GM21717 (cell line): ENCODE results near the gene TTLL13.

Source experiments
- ATAC-seq: cut with Tn5 transposase; IDR thresholded peaks from one replicate; pipeline ENCODE4 v1.9.1; 2021; ENCODE audit warnings: mild to moderate bottlenecking, moderate library complexity; ENCODE audit not compliant: unreplicated experiment

TTLL13 gene

DNA sequence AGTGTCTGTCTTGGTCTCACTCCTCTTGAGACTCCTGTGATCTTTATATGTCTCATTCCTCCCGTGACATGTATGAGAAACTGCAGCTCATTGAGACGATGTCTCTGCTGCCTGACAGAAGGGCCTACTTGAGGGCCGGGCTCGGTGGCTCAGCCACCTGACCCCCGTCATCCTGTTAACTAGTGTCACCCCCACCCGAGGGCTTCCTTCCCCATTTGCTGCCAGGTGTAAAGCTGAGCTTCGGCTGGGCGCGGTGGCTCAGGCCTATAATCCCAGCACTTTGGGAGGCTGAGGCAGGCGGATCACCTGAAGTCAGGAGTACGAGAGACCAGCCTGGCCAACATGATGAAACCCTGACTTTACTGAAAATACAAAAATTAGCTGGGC, 35.5 kb upstream of the TTLL13 start:
- ATAC-seq, result no peak

DNA sequence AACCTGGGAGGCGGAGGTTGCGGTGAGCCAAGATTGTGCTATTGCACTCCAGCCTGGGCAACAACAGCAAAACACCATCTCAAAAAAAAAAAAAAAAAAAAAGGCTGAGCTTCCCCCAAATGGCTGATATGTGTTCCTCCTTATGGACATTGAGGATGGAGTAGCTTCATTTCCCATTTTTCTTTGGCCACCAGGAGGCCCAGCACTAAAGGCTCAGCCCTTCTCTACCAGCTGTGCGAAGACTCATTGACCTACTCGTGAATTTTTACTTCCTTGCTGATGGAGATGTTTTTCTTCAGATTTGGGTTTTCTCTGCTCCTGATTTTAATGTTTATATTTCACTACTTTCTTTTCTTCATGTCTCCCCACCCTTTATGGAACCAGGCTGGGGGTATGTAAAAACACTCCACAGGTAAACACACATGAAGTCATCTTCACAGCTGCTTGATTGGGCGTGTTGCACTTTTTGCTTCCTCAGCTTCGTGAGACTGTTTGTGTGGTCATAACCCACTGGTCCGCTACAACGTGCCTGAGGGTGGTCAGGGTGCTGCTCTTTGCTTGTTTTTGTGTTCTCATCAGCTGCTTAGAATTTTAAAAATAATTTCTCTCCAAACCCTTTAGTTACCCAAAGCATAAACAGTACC, 34.7 kb upstream of the TTLL13 start:
- no peak for ATAC-seq

DNA sequence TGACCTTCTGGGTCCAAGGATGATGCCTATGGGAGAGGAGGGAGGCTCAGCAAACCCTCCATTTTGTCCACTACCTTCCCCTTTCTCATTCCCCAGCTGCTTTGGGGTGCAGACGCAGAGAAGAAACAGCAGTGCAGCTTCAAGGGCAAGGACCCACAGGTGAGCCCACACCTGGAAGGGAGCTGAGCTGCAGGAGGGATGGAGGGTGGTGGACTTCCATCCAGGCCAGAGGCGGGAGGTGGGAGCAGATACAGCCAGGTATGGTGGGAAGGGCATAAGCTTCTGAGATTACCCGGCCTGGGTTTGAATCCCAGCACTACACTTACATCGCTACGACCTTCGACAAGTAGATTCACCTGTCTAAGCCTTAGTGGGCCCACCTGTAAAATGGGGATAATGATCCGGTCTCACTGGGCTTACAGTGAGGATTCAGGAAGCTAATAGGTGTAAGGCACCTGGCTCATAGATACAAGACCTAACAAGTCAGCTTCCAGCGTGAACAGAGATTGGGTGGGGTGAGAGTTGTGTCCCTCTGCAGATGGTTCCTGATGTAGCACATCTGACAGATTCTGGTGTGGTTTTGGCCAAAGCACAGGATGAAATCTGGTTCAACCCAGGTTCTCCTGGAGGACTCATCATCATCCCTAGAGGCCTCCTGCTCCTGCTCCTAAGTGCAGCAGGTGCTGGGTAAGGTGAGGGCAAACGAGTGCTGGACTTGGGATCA, 31.5 kb upstream of the TTLL13 start:
- ATAC-seq, result no peak

DNA sequence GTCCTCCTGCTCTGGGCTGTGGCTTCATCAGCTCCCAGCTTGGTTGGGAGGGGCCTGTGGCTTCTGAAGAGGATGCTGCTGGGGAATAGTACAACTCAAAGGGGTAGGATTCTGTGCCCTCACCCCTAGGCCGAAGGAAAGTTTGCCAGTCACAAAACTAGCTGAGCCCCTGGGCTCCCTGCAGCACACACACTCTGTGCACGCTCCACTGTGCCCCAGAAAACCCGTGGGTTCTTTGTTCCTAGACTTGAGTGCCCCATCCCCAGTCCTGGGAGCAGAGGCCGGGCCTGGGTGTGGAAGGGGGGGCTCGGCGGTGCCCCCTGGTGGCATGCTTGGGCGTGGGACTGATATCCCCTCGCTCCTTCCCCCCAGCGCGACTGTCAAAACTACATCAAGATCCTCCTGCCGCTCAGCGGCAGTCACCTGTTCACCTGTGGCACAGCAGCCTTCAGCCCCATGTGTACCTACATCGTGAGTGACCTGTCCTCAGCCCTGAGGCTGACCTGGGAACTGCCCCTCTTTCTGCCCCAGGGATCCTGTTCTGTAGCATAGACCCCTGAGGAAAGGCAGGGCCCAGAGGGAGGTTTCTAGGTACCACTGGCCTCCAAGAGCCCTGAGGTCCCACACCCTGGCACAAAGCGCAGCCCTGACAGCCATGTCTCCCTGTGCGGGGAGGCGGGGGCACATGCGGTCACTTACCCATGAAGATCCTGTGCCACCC, 29.8 kb upstream of the TTLL13 start:
- ATAC-seq, result no peak

DNA sequence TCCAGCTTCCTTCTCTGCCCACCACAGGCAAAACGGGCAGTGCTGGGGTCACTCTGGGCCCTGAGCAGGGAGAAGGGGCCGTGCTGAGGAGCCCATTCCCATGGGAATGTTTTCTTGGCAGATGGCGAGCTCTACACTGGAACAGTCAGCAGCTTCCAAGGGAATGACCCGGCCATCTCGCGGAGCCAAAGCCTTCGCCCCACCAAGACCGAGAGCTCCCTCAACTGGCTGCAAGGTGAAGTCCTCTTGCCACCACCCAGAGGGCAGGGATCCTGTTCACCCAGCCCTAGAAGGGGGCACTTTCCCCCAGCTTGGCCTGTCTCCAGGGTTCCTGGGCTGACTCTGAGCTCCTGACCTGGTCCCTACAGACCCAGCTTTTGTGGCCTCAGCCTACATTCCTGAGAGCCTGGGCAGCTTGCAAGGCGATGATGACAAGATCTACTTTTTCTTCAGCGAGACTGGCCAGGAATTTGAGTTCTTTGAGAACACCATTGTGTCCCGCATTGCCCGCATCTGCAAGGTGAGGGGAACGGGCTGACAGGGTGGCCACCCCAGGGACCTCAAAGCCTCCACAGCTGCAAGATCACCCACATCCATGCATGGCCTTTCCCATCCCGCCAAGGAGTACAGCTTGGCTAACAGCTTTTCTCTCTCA, 28.0 kb upstream of the TTLL13 start:
- ATAC-seq, result no peak

DNA sequence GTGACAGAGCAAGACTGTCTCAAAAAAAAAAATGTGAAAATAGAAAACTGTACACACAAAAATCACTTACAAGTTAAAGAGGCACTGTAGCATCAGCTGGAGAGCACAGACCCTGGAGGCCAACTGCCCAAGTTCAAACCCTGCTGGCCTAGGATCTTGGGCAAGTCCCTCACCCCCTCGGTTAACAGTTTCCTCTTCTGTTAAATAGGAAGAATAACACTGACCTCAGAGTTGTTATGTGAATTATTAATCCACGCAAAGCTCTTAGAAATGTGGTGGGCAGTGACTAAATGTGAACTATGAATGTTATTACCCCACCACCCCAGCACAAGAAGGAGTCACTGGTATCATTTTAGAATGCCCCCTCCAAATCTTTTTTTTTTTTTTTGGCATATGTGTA, 26.8 kb upstream of the TTLL13 start:
- ATAC-seq, result no peak

DNA sequence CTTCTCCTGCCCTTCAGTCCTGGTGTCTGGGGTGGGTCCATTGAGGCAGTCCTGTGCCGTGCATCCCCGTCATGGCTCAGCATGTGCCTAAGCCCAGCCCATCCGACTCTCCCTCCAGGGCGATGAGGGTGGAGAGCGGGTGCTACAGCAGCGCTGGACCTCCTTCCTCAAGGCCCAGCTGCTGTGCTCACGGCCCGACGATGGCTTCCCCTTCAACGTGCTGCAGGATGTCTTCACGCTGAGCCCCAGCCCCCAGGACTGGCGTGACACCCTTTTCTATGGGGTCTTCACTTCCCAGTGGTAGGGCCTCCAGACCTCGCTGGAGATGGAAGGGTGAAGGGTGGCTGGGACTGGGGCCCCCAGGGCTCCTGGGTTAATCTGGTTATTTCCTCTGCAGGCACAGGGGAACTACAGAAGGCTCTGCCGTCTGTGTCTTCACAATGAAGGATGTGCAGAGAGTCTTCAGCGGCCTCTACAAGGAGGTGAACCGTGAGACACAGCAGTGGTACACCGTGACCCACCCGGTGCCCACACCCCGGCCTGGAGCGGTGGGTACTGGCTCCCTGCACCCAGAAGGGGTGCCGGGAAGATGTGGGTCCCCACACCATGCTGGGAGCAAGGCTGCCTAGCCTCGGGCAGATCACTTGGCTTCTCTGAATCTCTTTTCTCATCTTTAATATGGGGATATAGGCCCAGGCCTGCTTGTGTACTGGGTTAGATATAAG, 25.8 kb upstream of the TTLL13 start:
- ATAC-seq, result no peak

DNA sequence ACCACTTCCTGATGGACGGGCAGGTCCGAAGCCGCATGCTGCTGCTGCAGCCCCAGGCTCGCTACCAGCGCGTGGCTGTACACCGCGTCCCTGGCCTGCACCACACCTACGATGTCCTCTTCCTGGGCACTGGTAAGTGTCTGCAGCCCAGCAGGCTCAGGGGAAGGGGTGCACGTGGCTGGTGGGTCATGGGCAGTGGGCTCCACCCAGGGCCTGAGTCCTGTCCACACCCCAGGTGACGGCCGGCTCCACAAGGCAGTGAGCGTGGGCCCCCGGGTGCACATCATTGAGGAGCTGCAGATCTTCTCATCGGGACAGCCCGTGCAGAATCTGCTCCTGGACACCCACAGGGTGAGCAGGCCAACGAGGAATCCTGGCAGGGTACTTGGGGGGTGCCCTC, 24.3 kb upstream of the TTLL13 start:
- ATAC-seq, result no peak

DNA sequence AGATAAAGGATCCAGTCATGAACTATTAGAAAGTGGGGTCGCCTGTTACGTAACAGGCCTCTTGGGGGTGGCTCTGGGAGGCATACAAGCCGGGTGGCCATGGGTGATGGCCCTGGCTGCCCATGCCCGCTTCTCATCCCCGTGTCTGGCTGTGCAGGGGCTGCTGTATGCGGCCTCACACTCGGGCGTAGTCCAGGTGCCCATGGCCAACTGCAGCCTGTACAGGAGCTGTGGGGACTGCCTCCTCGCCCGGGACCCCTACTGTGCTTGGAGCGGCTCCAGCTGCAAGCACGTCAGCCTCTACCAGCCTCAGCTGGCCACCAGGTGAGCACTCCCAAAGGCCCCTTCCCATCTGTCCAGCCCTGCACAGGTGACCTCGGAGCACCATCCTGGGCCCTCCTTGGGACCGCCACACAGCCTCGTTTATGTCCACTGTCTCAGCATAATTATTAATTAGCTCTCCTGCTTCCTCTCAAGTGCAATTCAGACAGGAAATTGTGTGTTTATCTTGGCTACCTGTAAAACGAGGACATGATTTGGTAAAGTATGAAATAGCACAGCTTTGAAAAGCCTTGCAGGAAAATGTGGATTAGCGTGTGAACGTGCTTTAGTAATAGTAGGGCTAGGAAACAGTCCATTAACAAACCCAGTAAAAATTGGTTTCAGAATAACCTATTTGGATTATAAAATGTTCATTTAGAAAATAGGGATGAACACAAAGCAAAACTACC, 23.7 kb upstream of the TTLL13 start:
- ATAC-seq, result no peak

DNA sequence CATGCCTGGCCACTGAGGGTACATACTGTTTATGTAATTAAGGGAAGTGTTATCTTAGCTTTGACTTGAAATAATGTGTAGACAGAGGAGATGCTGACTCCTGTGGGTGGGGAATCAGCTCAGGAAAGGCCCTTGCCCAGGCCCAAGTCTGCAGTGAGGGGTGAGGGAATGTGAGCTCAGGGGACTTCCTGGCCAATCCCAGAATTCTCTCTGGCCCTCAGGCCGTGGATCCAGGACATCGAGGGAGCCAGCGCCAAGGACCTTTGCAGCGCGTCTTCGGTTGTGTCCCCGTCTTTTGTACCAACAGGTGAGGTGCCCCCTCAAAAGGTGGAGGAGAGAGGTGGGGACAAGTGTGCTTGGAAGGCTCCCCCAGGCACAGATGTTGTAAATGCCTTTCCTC, 22.0 kb upstream of the TTLL13 start:
- no peak for ATAC-seq

DNA sequence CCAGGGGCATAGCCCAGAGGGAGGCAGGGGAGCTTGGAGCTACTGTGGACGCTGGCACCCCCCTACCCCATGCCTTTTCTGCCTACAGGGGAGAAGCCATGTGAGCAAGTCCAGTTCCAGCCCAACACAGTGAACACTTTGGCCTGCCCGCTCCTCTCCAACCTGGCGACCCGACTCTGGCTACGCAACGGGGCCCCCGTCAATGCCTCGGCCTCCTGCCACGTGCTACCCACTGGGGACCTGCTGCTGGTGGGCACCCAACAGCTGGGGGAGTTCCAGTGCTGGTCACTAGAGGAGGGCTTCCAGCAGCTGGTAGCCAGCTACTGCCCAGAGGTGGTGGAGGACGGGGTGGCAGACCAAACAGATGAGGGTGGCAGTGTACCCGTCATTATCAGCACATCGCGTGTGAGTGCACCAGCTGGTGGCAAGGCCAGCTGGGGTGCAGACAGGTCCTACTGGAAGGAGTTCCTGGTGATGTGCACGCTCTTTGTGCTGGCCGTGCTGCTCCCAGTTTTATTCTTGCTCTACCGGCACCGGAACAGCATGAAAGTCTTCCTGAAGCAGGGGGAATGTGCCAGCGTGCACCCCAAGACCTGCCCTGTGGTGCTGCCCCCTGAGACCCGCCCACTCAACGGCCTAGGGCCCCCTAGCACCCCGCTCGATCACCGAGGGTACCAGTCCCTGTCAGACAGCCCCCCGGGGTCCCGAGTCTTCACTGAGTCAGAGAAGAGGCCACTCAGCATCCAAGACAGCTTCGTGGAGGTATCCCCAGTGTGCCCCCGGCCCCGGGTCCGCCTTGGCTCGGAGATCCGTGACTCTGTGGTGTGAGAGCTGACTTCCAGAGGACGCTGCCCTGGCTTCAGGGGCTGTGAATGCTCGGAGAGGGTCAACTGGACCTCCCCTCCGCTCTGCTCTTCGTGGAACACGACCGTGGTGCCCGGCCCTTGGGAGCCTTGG, 21.3 kb upstream of the TTLL13 start:
- ATAC-seq, result no peak

DNA sequence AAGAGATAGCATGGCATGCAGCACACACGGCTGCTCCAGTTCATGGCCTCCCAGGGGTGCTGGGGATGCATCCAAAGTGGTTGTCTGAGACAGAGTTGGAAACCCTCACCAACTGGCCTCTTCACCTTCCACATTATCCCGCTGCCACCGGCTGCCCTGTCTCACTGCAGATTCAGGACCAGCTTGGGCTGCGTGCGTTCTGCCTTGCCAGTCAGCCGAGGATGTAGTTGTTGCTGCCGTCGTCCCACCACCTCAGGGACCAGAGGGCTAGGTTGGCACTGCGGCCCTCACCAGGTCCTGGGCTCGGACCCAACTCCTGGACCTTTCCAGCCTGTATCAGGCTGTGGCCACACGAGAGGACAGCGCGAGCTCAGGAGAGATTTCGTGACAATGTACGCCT, 20.4 kb upstream of the TTLL13 start:
- no peak for ATAC-seq

DNA sequence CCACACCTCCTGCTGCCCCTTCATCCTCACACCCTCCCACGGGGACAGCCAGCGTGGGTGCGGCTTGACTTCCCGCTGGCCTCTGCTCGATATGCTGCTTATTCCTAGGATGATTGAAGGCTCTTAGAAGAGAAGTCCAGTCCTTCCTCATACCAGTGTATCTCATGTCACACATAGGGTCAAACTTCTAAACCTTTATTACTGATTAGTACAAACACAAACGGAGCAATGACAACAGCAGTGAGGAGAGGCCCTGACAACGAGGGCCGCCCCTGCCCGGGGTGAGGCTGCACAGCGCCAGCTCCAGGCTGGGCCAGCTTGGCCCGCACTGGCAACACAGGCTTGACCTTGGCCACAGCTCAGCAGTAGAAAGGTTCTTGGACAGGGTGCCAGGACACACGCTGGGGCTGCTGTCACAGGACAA, 19.3 kb upstream of the TTLL13 start:
- no peak for ATAC-seq

DNA sequence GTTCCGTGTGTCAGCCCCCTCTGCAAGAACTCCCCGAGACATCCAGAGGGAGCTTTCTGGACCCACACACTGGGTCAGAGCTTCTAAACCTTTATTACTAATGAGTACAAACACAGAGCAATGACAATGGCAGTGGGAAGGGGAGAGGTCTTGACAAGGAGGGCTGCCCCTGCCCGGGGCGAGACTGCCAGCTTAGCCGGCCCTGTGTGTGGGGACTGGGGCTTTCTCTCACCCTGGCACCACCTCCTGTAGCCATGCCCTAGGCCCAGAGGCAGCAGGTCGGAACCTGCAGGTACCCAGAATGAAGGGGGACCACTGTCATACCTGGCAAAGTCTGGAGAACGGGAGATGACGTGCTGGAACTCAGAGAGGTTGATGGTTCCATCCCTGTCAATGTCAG, 18.7 kb upstream of the TTLL13 start:
- no peak for ATAC-seq

DNA sequence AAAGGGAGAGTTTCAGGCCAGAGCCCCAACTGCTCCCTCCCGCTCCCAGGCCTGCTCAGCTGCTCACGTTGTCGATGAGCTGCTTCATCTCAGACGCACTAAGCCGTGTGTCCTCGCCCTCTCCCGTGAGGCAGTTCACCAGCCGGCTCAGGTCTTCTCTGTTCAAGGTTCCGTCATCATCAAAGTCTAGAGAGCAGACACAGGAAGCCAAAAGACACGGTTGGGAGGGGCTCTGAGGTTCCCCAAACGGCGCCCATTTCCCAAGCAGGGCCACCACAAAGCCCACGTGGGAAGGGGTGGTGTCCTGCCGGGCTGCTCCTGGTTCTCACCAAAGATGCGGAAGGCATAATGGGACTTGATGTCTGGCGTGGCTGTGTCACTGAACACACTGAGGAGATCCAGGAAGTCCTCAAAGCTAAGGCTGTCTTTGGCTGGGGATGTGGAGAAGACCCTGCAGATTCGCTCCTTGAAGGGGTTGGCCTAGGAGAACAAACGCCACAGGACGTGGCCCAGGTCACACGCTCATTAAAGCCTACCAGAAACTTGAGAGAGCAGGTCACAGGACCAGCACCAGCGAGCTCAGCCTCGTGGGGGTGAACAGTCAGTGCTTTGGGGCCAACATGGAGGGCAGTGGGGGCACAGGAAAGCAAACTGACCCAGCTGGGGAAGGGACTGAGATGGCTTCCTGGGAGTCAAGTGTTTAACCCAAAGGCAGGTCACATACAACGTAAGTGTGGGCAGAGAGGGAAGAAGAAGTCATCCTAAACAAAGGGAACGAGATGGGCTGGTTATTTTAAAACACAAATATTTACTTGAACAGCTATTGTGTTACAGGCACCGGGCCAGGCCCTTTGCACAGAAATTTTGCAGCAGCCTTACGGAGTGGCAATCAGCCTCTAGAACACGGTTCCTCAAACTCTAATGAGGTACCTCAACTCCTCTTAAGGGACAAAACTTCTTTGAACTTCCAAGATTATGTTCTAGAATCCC, 18.0 kb upstream of the TTLL13 start:
- ATAC-seq, result no peak

DNA sequence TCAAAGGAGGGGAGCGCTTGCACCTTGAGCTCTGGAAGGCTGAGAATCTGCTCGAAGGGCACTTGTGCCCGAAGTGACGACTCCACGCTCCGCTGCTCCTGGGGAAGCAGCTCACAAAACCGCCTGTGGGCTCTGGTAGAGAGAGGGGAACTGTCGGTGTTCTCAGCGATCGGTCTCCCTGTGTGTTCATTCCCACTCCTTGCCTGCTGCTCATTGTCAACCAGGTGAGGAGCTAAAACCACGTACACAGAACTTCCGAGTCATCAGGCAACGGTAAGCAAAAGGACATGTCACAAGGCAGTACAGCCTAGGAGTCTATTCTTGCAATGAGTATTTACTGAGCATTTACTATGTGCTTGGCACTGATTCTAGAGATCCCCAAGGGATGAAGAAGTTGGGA, 17.2 kb upstream of the TTLL13 start:
- no peak for ATAC-seq

DNA sequence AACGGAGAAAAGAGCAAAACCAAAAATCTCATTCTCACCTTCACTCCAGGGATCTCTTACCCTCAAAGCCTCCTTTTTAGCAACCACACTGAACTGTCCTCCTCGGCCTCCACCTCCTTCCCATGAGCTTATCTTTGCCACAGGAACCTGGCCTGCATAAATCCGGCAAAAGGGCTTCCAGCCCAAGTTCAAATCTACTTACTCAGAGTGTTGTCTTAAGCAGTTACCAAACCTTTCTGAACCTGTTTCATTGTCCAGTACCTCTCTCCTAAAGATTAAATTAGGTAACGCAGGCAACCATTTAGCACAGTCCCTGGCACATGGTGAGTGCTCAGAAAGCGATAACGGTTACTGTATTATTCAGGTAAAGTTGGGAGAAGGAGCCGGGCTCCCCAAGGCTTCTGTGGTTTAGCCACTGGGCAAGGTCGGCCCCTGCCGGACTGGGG, 16.4 kb upstream of the TTLL13 start:
- ATAC-seq, result no peak
